Upper lobe of left lung (tissue), 4 donors: Measurements from ENCODE around the gene CACUL1.

Experiments used
- EP300 ChIP-seq, 4 donors: sonication (generic); formaldehyde crosslinking; IDR thresholded peaks; one replicate each; pipeline ENCODE4 v1.5.1; 2017; ENCODE audit warnings: antibody characterized with exemption in 4 of 4, control low read depth in 2 of 4
- POLR2A ChIP-seq, 4 donors: fragments of 450-650 bp; IDR thresholded peaks; one replicate each; pipeline ENCODE4 v1.5.1; 2016 to 2017; ENCODE audit warnings: antibody characterized with exemption in 4 of 4, mild to moderate bottlenecking in 2 of 4
- POLR2AphosphoS5 ChIP-seq, 2 donors: sonication (generic); formaldehyde crosslinking; IDR thresholded peaks; one replicate each; pipeline ENCODE4 v1.5.1; 2017; ENCODE audit warnings: antibody characterized with exemption in 2 of 2
- TF ChIP-seq, protein P1 (sequence below), 6 experiments: fragments of 450-650 bp in 4 of 6; fragments of 200-600 bp in 2 of 6; sonication (generic) in 2 of 6; IDR thresholded peaks; one replicate each; pipeline ENCODE4 v1.5.1; 2016 to 2019; ENCODE audit warnings: antibody characterized with exemption in 6 of 6

- TF ChIP-seq, protein P1, sequence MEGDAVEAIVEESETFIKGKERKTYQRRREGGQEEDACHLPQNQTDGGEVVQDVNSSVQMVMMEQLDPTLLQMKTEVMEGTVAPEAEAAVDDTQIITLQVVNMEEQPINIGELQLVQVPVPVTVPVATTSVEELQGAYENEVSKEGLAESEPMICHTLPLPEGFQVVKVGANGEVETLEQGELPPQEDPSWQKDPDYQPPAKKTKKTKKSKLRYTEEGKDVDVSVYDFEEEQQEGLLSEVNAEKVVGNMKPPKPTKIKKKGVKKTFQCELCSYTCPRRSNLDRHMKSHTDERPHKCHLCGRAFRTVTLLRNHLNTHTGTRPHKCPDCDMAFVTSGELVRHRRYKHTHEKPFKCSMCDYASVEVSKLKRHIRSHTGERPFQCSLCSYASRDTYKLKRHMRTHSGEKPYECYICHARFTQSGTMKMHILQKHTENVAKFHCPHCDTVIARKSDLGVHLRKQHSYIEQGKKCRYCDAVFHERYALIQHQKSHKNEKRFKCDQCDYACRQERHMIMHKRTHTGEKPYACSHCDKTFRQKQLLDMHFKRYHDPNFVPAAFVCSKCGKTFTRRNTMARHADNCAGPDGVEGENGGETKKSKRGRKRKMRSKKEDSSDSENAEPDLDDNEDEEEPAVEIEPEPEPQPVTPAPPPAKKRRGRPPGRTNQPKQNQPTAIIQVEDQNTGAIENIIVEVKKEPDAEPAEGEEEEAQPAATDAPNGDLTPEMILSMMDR (IDR thresholded peaks at IDR 0.05) = no peak
- no peak for TF ChIP-seq POLR2A (IDR thresholded peaks at IDR 0.05)
- TF ChIP-seq POLR2AphosphoS5 (IDR thresholded peaks at IDR 0.05) = no peak
- no peak for TF ChIP-seq EP300 (IDR thresholded peaks at IDR 0.05)
Observed at GRCh38 chr10:118760265-118760664, 5.5 kb upstream of the CACUL1 start.
